Stimulated activated CD4-positive, alpha-beta T cell treated with anti-CD3 and anti-CD28 coated beads, Interleukin-4, amount 100 ng/mL, for 24 hours (primary cell): ENCODE results near the gene ZNHIT1.
A peak's percentile ranks its signal among the peaks of the same experiment; 100 is the strongest.
"Not testable (repeated sequence)": the region's sequence is repeated elsewhere in the genome, so short reads cannot be mapped to it uniquely, and the experiment has no call there.

ENCODE experiments used
- DNase-seq: peaks from one replicate; pipeline ENCODE4 v3.0.0-alpha.2; 2020

ZNHIT1 gene

GRCh38 chr7:101243646-101244374, 25.8 kb downstream of the ZNHIT1 start:
- DNase-seq = no peak

GRCh38 chr7:101244375-101245146, 26.6 kb downstream of the ZNHIT1 start, which contains the start of gene FIS1:
Gene FIS1, minus strand, starts transcription at chr7:101245081. Its CDS starts 77 bp downstream, at chr7:101245004.
- DNase-seq = peak; percentile 94

GRCh38 chr7:101245147-101245668, 27.2 kb downstream of the ZNHIT1 start:
- DNase-seq = no peak

- no peak for DNase-seq
Measured at GRCh38 chr7:101248276-101248675, 30.3 kb downstream of the ZNHIT1 start.

GRCh38 chr7:101250324-101250723, 32.4 kb downstream of the ZNHIT1 start:
- DNase-seq = no peak

- DNase-seq = peak; percentile 99
Measured at GRCh38 chr7:101251871-101252659, 34.1 kb downstream of the ZNHIT1 start.

GRCh38 chr7:101253199-101253598, 35.2 kb downstream of the ZNHIT1 start:
- not testable (repeated sequence) for DNase-seq

GRCh38 chr7:101255796-101256195, 37.8 kb downstream of the ZNHIT1 start:
- no peak for DNase-seq

- DNase-seq = no peak
Measured at GRCh38 chr7:101258243-101258731, 40.3 kb downstream of the ZNHIT1 start.

- DNase-seq = not testable (repeated sequence)
Measured at GRCh38 chr7:101264102-101264706, 46.2 kb downstream of the ZNHIT1 start.

GRCh38 chr7:101265622-101266516, 47.9 kb downstream of the ZNHIT1 start:
- DNase-seq = no peak

- DNase-seq = no peak
Measured at GRCh38 chr7:101269664-101270063, 51.7 kb downstream of the ZNHIT1 start.

GRCh38 chr7:101271021-101271420, 53.1 kb downstream of the ZNHIT1 start:
- no peak for DNase-seq

GRCh38 chr7:101273206-101273605, 55.2 kb downstream of the ZNHIT1 start:
- DNase-seq = no peak
